Amygdala (tissue), 56 donors: ENCODE data around the gene TLCD5.

Source experiments
- DNase-seq, 56 donors: peaks; one replicate each; lab custom pipeline; 2025; lab: John Stamatoyannopoulos, UW

The TLCD5 gene

GRCh38 chr11:120306519-120307242, 18.4 kb upstream of the TLCD5 start:
- no peak for DNase-seq

DNA sequence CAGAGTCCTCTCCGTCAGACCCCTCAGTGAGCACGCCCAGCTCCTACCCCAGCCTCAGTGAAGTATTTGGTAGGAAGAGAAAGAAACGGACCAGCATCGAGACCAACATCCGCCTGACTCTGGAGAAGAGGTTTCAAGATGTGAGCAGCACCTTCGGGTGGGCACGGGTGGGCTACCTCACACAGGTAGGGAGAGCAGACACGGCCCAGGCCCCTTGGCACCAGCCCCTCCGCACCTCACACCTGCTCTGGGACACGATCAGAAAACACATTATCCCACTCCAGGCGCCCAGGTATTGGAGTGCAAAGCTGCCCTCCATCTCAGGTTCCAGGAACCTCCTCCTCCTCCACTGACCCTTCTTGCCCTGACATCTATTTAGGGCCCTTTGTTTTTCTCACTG, 17.6 kb upstream of the TLCD5 start:
- no peak for DNase-seq

- DNase-seq: peak in 2 of 56 donors; percentile 22 to 29
These were observed 17.0 kb upstream of the TLCD5 start for GRCh38 chr11:120308081-120308480.

DNA sequence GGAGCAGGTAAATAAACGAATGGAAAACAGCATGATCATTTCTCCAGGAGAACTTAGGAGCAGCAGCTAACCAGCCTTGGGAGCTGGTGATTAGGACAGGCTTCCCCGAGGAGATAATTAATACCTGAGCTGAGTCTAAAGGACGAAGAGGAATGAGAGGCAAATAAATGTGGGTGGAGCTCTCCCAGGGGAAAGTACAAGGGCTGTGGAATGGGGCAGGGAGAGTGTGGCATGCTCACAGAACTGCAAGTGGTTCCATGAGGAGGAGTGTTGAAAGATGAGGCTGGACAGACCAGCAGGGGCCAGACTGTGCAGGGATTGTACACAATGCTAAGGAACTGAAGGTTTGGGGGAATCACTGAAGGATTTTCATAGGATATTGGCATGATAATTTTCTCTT, 14.2 kb upstream of the TLCD5 start:
- no peak for DNase-seq

DNA sequence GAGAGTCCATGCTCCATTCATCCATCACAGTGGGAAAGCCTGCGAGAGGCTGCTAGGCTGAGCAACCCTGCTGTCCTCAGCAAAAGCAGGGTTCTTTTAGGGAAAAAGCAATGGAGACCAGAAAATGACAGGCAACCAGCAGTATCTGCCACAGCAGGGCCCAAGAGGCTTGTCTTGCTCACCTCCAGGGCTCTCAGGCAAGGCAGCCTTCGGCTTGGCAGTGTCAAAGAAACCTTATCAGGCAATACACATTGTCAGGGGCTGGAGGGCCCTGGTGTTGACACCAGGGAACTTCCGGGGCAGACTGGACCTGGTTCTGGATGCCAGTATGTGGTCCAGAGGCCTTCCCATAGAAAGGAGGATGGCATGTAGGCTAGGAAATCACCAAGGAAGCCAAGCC, 10.2 kb upstream of the TLCD5 start:
- DNase-seq: no peak

GRCh38 chr11:120316880-120317688, 8.0 kb upstream of the TLCD5 start:
- DNase-seq: peak in 2 of 56 donors; percentile 11 to 31

DNA sequence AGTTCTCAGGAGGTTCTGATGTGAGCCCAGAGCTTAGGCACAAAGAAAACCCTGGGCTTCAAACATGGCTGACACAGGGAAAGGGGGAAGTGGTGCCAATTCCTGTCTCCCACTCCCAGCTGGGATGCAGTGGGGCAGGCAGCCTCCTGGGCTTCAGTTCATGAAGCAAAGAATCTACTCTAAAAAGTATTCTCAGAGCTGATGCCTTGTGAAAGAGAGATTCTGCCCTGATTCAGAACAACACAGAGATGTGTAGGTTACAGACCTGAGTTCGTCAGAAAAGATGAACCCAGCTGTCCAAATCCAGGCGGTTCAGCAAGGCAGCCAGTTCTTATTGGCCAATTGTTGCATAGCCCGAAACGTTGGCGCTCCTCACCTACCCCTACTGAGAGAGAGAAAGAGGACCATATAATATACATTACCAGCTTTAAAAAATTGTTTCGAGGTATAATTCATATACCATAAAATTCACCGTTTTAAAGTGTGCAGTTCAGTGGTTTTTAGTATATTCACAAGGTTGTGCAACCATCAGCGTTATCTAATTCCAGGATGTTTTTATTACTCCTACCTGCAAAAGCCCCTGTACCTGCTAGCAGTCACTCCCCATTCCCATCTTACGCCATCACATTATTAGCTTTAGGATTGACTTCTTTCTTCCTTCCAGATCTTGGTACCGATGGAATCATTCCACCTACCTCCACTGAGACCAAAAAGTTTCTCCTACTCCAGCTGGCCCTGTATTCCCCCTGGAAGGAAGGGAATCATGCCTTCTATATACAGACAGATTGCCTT, 7.2 kb upstream of the TLCD5 start:
- DNase-seq: no peak

DNA sequence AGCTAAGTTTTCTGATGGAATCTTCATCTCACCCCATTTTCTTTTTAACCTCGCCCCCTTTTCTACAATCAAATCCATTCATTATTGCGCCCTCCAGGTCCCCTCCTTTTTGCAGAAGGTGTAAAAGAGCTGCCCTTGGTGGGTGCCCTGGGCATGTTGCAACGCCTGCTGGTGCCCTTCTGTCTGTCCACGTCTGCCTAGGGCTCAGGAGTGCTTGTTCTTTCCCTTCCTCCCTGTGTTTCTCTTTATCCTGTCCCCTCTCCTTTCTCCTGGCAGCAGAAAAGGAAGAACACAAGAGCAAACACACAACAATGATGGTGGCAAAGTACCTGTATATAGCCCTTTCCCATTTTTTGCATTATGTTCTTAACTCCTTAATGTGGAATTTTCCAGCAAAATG, 6.2 kb upstream of the TLCD5 start:
- DNase-seq: no peak

- DNase-seq: no peak
These were observed 1.1 kb downstream of the TLCD5 start for GRCh38 chr11:120326228-120326627.

GRCh38 chr11:120326845-120327281, 1.8 kb downstream of the TLCD5 start:
- DNase-seq: no peak

- DNase-seq: no peak
These were observed 2.2 kb downstream of the TLCD5 start for GRCh38 chr11:120327311-120327710.

- no peak for DNase-seq
These were observed 4.5 kb downstream of the TLCD5 start for GRCh38 chr11:120329556-120329955.

DNA sequence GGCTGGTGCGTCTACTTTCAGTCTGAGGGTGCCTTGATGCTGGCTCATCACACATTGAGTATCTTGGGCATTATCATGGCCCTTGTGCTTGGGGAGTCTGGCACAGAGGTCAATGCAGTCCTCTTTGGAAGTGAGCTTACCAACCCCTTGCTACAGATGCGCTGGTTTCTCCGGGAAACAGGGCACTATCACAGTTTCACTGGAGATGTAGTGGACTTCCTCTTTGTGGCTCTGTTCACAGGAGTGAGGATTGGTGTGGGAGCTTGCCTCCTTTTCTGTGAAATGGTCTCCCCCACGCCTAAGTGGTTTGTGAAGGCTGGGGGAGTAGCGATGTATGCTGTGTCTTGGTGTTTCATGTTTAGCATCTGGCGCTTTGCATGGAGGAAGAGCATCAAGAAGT, 4.9 kb downstream of the TLCD5 start:
- no peak for DNase-seq

- no peak for DNase-seq
These were observed 6.3 kb downstream of the TLCD5 start for GRCh38 chr11:120331301-120331996.

DNA sequence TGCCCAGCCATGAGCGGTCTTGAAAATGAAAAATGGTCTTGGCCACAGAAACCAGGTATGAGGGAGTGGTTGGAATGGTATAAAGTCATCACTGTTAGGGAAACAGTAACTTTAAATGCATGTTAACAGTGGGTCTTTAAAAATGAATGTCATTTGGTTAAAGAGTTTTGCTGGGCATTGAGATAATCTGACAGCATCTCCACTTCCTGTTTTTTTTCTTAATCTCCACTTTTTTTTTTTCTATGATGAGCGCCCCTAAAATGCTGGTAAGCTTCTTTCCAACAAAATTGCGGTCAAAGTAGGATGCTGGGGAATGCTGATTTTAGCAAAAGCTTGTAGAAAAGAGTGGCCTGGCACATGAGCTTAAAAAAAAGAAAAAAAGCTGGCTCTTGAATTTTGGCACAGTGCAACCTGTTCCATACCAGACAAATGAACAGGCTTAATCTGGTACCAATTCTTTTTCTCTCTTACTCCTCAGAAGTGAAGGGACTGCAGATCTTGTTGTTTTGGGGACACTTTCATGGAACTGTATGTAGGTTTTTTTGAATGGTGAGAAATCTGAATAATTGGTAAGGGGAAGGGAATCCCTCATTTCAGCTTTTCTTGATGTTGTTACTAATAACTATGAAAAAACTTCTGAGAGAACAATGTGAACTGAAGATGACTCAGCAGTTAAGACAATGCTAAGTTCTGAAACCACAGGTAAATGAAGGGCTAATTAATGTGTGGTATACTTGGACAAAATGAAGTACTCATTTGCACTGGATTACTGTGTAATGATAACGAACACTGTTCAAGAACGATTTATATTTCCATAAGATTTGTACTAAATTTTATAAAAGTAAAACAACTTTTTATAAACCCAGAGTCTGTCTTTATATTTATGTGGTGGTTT, 8.0 kb downstream of the TLCD5 start:
- no peak for DNase-seq

DNA sequence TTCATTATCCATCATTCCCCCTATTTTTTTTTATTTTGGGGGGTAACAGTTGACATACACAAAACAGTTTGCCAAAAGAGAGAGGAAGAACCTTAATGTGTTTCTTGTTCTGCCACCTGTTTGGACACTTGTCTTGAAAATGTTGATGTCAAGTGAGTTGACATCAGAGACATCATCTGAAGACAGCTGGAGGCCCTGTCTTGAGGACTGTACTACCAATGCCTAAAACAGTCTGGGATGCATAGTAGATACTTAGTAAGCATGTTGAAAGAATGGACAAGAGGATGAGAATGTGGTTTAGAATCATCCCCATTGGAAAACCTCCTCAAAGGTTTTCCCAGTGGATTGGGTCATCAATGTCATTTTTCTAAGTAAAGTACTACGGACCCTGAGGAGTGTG, 8.7 kb downstream of the TLCD5 start:
- DNase-seq: no peak

GRCh38 chr11:120334332-120334731, 9.2 kb downstream of the TLCD5 start:
- no peak for DNase-seq

DNA sequence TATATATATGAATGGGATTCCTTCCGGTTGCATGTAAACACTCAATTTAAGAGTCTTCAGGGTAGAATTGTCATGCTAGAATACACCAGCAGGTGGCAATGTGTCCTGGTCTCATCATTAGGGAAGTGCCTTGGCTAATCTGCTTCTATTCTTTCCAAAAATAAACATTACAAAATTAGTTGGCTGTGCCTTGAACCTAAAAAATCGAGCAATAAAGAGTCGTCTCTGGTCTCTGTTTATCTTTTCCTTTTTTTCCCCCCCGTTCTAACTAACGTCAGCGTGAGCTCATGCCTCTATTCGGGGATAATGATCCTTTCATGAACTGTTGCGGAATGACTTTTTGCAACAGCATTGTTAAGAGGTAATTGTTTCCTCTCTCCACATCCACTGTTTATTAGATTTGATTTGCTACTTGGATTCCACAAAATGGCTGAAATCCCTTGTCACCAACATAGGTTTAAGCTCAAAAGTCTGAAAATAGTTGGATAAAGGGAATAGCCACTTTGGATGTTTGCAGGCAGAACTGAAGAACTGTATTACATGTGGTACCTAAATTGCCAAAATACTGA, 9.9 kb downstream of the TLCD5 start:
- DNase-seq: peak in 29 of 56 donors; percentile 12 to 80 (median 39)

DNA sequence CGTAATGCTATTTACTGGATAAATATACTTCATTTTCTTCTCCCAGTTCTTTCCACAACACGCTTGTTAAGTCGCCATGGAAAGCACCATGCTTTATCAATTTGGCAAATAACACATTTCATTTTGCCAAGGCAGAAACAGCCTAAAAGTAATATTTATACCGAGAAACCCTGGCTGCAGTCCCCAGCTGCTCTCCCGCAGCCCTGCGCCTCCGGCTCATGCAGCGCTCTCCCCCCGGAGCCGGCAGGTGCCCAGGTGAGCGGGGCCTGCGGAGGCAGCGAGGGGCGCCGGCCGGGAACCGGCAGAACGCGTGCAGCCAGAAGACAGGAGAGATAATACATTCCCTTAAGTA, 10.4 kb downstream of the TLCD5 start:
- no peak for DNase-seq
